Testis (tissue), 2 donors: ENCODE results near the gene IGSF8.

ENCODE experiments used
- CTCF ChIP-seq, 3 experiments: fragments of 450-650 bp in 2 of 3; fragments of 200-600 bp in 1 of 3; sonication (generic) in 1 of 3; IDR thresholded peaks; one replicate each; pipeline ENCODE4 v1.5.1; 2016 to 2019; ENCODE audit warnings: antibody characterized with exemption in 3 of 3, mild to moderate bottlenecking in 2 of 3, moderate library complexity in 1 of 3
- POLR2A ChIP-seq: fragments of 450-650 bp; IDR thresholded peaks from one replicate; pipeline ENCODE4 v1.6.1; 2017; ENCODE audit warnings: antibody characterized with exemption, mild to moderate bottlenecking, moderate library complexity

- TF ChIP-seq CTCF (IDR thresholded peaks at IDR 0.05): no peak
- TF ChIP-seq POLR2A: no peak
Observed at GRCh38 chr1:160127865-160128523, 29.6 kb upstream of the IGSF8 start.
